HL-60 (cell line): ENCODE measurements around the gene SOX1.

ENCODE experiments used
- DNase-seq, 2 experiments: peaks; one replicate each; pipeline ENCODE4 v3.0.0-alpha.2; 2010 to 2020; ENCODE audit warnings: low read depth in 1 of 2, low spot score in 1 of 2
- H3K27ac ChIP-seq: fragments of 250-450 bp; sonication (Bioruptor Pico); replicated peaks from 2 replicates; pipeline ENCODE4 v1.5.1; 2020; ENCODE audit warnings: mild to moderate bottlenecking, moderate library complexity
- H3K27me3 ChIP-seq: fragments of 250-450 bp; sonication (Bioruptor Pico); 2 replicates; pipeline ENCODE4 v1.5.1; 2021; ENCODE audit warnings: mild to moderate bottlenecking, moderate library complexity; ENCODE audit not compliant: insufficient read depth, poor library complexity, severe bottlenecking
- H3K4me3 ChIP-seq: replicated peaks from 2 replicates; pipeline ENCODE4 v1.5.1; 2011; ENCODE audit warnings: mild to moderate bottlenecking, control low read depth, low read length; ENCODE audit not compliant: insufficient read depth
- CTCF ChIP-seq: IDR thresholded peaks from one replicate; pipeline ENCODE4 v1.5.1; 2011; ENCODE audit warnings: low read length, control low read depth, inconsistent platforms; ENCODE audit not compliant: insufficient read depth
- GABPA ChIP-seq: IDR thresholded peaks from 2 replicates; pipeline ENCODE4 v1.6.1; 2012; ENCODE audit warnings: low read depth
- POLR2AphosphoS5 ChIP-seq: IDR thresholded peaks from 2 replicates; pipeline ENCODE4 v1.6.1; 2012; ENCODE audit warnings: low read depth
- REST ChIP-seq: IDR thresholded peaks from 2 replicates; pipeline ENCODE4 v1.6.1; 2012; ENCODE audit warnings: low read depth; ENCODE audit not compliant: insufficient replicate concordance
- SPI1 ChIP-seq: IDR thresholded peaks from 2 replicates; pipeline ENCODE4 v1.6.1; 2012; ENCODE audit warnings: low read depth, mild to moderate bottlenecking, borderline replicate concordance

SOX1 gene

GRCh38 chr13:112112534-112113276 lies 45.8 kb downstream of the SOX1 start:
- Histone ChIP-seq H3K27ac (no peak overlapping the region), H3K27me3 (peaks cover 9% of the 10 kb centered on the region), H3K4me3 (no peak overlapping the region)
- no peak for DNase-seq
- TF ChIP-seq REST: no peak
- no peak for TF ChIP-seq POLR2AphosphoS5

- no peak for DNase-seq
- H3K27ac ChIP-seq: no peak overlapping the region
- no peak for TF ChIP-seq POLR2AphosphoS5
- no peak overlapping the region for H3K4me3 ChIP-seq
- peaks cover 9% of the 10 kb centered on the region for H3K27me3 ChIP-seq
Measured at GRCh38 chr13:112113348-112113747, 46.4 kb downstream of the SOX1 start.

GRCh38 chr13:112113851-112114250 lies 46.9 kb downstream of the SOX1 start:
- TF ChIP-seq CTCF (no peak), GABPA (no peak), SPI1 (no peak), POLR2AphosphoS5 (no peak), REST (no peak)
- Histone ChIP-seq H3K4me3 (no peak overlapping the region), H3K27me3 (peaks cover 9% of the 10 kb centered on the region), H3K27ac (no peak overlapping the region)
- no peak for DNase-seq

GRCh38 chr13:112114391-112114790 lies 47.4 kb downstream of the SOX1 start:
- Histone ChIP-seq H3K27me3 (peaks cover 9% of the 10 kb centered on the region), H3K27ac (no peak overlapping the region), H3K4me3 (no peak overlapping the region)
- DNase-seq: no peak
- TF ChIP-seq REST (no peak), POLR2AphosphoS5 (no peak), GABPA (no peak), CTCF (no peak), SPI1 (no peak)
